Thyroid gland (tissue), 4 donors: ENCODE results near the gene CXCL14.

Experiments used
- POLR2A ChIP-seq, 2 donors: fragments of 450-650 bp; IDR thresholded peaks; one replicate each; pipeline ENCODE4 v1.6.1; 2017; ENCODE audit warnings: antibody characterized with exemption in 2 of 2, mild to moderate bottlenecking in 2 of 2, moderate library complexity in 1 of 2
- TF ChIP-seq, protein P1 (sequence below), 6 experiments: fragments of 200-600 bp in 3 of 6; fragments of 450-650 bp in 3 of 6; sonication (generic) in 3 of 6; IDR thresholded peaks; one replicate each; pipeline ENCODE4 v1.5.1; 2016 to 2019; ENCODE audit warnings: antibody characterized with exemption in 6 of 6, mild to moderate bottlenecking in 2 of 6, inconsistent platforms in 1 of 6, moderate library complexity in 1 of 6

DNA sequence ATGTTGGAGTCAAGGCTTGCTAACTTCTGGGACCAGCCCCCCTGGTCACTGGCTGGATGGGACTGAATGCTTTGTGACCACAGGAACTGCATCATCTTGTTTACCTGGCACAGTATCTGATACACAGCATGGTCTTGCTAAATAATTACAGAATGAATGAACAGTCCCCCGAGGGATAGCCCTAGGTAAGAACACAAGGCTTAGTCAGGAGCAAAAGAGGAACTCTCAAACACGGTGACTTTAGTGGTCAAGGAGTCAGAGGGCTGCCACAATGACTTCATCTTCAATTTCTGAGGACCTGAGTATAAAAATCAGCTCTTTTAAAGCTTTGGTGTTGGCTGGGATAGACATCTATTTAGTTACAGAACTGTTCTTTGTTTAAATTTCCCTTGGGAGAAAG lies 15.1 kb upstream of the CXCL14 start:
- TF ChIP-seq, protein P1, sequence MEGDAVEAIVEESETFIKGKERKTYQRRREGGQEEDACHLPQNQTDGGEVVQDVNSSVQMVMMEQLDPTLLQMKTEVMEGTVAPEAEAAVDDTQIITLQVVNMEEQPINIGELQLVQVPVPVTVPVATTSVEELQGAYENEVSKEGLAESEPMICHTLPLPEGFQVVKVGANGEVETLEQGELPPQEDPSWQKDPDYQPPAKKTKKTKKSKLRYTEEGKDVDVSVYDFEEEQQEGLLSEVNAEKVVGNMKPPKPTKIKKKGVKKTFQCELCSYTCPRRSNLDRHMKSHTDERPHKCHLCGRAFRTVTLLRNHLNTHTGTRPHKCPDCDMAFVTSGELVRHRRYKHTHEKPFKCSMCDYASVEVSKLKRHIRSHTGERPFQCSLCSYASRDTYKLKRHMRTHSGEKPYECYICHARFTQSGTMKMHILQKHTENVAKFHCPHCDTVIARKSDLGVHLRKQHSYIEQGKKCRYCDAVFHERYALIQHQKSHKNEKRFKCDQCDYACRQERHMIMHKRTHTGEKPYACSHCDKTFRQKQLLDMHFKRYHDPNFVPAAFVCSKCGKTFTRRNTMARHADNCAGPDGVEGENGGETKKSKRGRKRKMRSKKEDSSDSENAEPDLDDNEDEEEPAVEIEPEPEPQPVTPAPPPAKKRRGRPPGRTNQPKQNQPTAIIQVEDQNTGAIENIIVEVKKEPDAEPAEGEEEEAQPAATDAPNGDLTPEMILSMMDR (IDR thresholded peaks at IDR 0.05) = no peak
- no peak for TF ChIP-seq POLR2A (IDR thresholded peaks at IDR 0.05)
